ENCODE data around the gene CEP164. TPM values are rescaled to one million over a fixed set of nuclear protein-coding genes. Genes with fewer than 3 reads are reported as not detected.

The CEP164 gene
- total and polyA plus RNA-seq, 10 of the 15 experiments (the other 5 are each of a cell fraction or from before 2014, with no cell fraction given) = 4.2 to 31.2 (median 20.2) TPM

DNA sequence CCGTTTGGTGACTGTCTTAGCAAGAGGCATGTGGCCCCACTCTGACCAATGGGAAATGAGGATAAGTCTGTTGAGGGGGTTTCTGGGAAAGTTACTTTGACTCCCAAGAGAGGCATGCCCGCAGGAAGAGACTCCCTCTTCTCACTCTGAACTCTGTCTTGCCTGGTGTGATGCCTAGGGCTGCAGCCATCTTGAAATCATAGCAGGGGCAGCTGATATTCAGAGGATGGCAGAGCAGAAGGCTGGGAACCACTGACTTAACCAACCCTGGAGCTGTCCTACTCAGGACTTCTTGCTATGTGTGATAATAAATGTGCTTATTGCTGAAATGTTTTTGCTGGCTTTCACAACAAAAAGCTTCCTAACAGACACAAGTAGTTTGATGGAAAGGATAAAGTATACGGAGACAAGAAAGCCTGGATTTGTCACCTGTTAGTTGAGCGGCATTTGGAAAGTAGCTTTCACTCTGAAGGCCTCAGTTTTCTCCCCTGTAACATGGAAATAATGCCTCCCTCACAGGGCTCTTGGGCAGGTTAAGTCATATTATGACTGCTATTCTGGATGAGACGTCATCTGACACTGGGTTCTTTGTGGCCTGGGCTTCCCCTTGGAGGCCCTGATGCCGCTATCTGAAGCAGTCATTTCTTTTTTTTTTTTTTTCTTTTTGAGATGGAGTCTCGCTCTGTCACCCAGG is 128.5 kb downstream of the CEP164 start:
- WGBS (ENCODE audit: insufficient coverage, insufficient replicate concordance, low lambda C conversion rate, missing lambda C conversion rate) = 20% methylated on average over 6 of the region's 7 CpGs
- ATAC-seq (peak; percentile 74), DNase-seq (ENCODE audit: low read depth, low spot score) (peak; percentile 71), FAIRE-seq (peak; percentile 68)
- H4K20me1 ChIP-seq (ENCODE audit: control insufficient read depth, insufficient read depth) = no peaks in the 10 kb centered on the region
- H3K36me3 ChIP-seq (ENCODE audit: control insufficient read depth in 2 of 2, insufficient read depth in 2 of 2, low read length in 1 of 2) = no peaks in the 10 kb centered on the region
- intact Hi-C loops (cut with micrococcal nuclease; ENCODE audit: unreplicated experiment) (no loop called here), in situ Hi-C loops (cut with MboI) (no loop called here)
- no peaks in the 10 kb centered on the region for H3K27me3 ChIP-seq (replicated peaks in 1 of 2; ENCODE audit: control insufficient read depth in 2 of 2, insufficient read depth in 2 of 2, low read length in 1 of 2)
- ChIA-PET SMC1A (ENCODE audit: uncharacterized antibody, unreplicated experiment) (interaction anchor here (1.0 to 3.8 kb wide), 8 partner anchors 9 to 479 kb away, joined by 3 to 21 read pairs (median 5); no protein-coding TSS in a partner anchor), POLR2A (interaction anchor here (0.6 to 1.0 kb wide), 4 partner anchors 13 to 531 kb away, joined by 3 to 4 read pairs (median 4); no protein-coding TSS in a partner anchor), CTCF (interaction anchor here (0.6 to 5.7 kb wide), 9 partner anchors 12 to 365 kb away, joined by 3 to 39 read pairs (median 3); no protein-coding TSS in a partner anchor), RAD21 (ENCODE audit: unreplicated experiment) (interaction anchor here (0.7 to 2.6 kb wide), 10 partner anchors 21 to 540 kb away, joined by 3 to 22 read pairs (median 4); no protein-coding TSS in a partner anchor)
- H3K79me2 ChIP-seq (ENCODE audit: control insufficient read depth, insufficient read depth, low read length) = no peaks in the 10 kb centered on the region
- peak overlapping the region; percentile 61 for H3K4me2 ChIP-seq (ENCODE audit: control insufficient read depth, insufficient read depth)
- peak overlapping the region; percentile 42 for H2AFZ ChIP-seq (ENCODE audit: control insufficient read depth, low read depth, low read length)
- TSS peak; percentile 91 for BruUV-seq (replicated peaks)
- peaks cover 48% of the 10 kb centered on the region for H3K4me1 ChIP-seq (ENCODE audit: control insufficient read depth, insufficient read depth, low read length)
- H3K4me3 ChIP-seq = 0 out of 2 replicates have a peak overlapping the region, but pooled peaks have one; percentile 9
- peak overlapping the region; percentile 14; the same call in 1 of the 2 replicates for H3K9ac ChIP-seq (ENCODE audit: control insufficient read depth, insufficient read depth, low read length)
- H3K9me3 ChIP-seq (replicated peaks; ENCODE audit: control insufficient read depth, insufficient read depth, low read length) = peaks cover 3% of the 10 kb centered on the region; the same call in 2 of the 3 replicates
- H3K27ac ChIP-seq (ENCODE audit: control insufficient read depth, insufficient read depth) = peak overlapping the region; percentile 85
- TF ChIP-seq RCOR1 (conservative IDR thresholded peaks at IDR 0.05; ENCODE audit: low read depth, low read length) (no peak), PML (IDR thresholded peaks at IDR 0.05; ENCODE audit: low read length) (no peak), JUNB (IDR thresholded peaks at IDR 0.05) (peak; percentile 91), BMI1 (IDR thresholded peaks at IDR 0.05; ENCODE audit: borderline replicate concordance) (no peak; the same call in 1 of the 2 replicates), LARP7 (IDR thresholded peaks at IDR 0.05) (0 out of 2 replicates have a peak, but pooled peaks have one; percentile 50), KDM1A (IDR thresholded peaks at IDR 0.05; ENCODE audit: borderline replicate concordance) (no peak), CHD1 (IDR thresholded peaks at IDR 0.05; ENCODE audit: low read depth, low read length) (no peak), ASH2L (IDR thresholded peaks at IDR 0.05; ENCODE audit: borderline replicate concordance, low read depth) (no peak; the same call in 1 of the 2 replicates), CHD4 (IDR thresholded peaks at IDR 0.05) (no peak), STAT1 (conservative IDR thresholded peaks at IDR 0.05) (no peak), NBN (IDR thresholded peaks at IDR 0.05) (peak; percentile 92)
- TF ChIP-seq, protein P1, sequence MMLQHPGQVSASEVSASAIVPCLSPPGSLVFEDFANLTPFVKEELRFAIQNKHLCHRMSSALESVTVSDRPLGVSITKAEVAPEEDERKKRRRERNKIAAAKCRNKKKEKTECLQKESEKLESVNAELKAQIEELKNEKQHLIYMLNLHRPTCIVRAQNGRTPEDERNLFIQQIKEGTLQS (IDR thresholded peaks at IDR 0.05; ENCODE audit: borderline replicate concordance, extremely low read depth, low read depth, low read length) = no peak
- TF ChIP-seq, protein P2, sequence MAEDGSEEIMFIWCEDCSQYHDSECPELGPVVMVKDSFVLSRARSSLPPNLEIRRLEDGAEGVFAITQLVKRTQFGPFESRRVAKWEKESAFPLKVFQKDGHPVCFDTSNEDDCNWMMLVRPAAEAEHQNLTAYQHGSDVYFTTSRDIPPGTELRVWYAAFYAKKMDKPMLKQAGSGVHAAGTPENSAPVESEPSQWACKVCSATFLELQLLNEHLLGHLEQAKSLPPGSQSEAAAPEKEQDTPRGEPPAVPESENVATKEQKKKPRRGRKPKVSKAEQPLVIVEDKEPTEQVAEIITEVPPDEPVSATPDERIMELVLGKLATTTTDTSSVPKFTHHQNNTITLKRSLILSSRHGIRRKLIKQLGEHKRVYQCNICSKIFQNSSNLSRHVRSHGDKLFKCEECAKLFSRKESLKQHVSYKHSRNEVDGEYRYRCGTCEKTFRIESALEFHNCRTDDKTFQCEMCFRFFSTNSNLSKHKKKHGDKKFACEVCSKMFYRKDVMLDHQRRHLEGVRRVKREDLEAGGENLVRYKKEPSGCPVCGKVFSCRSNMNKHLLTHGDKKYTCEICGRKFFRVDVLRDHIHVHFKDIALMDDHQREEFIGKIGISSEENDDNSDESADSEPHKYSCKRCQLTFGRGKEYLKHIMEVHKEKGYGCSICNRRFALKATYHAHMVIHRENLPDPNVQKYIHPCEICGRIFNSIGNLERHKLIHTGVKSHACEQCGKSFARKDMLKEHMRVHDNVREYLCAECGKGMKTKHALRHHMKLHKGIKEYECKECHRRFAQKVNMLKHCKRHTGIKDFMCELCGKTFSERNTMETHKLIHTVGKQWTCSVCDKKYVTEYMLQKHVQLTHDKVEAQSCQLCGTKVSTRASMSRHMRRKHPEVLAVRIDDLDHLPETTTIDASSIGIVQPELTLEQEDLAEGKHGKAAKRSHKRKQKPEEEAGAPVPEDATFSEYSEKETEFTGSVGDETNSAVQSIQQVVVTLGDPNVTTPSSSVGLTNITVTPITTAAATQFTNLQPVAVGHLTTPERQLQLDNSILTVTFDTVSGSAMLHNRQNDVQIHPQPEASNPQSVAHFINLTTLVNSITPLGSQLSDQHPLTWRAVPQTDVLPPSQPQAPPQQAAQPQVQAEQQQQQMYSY (CRISPR knock-in tag; IDR thresholded peaks at IDR 0.05) = no peak
- TF ChIP-seq, protein P3, sequence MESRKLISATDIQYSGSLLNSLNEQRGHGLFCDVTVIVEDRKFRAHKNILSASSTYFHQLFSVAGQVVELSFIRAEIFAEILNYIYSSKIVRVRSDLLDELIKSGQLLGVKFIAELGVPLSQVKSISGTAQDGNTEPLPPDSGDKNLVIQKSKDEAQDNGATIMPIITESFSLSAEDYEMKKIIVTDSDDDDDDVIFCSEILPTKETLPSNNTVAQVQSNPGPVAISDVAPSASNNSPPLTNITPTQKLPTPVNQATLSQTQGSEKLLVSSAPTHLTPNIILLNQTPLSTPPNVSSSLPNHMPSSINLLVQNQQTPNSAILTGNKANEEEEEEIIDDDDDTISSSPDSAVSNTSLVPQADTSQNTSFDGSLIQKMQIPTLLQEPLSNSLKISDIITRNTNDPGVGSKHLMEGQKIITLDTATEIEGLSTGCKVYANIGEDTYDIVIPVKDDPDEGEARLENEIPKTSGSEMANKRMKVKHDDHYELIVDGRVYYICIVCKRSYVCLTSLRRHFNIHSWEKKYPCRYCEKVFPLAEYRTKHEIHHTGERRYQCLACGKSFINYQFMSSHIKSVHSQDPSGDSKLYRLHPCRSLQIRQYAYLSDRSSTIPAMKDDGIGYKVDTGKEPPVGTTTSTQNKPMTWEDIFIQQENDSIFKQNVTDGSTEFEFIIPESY (IDR thresholded peaks at IDR 0.05) = no peak
- TF ChIP-seq, protein P4, sequence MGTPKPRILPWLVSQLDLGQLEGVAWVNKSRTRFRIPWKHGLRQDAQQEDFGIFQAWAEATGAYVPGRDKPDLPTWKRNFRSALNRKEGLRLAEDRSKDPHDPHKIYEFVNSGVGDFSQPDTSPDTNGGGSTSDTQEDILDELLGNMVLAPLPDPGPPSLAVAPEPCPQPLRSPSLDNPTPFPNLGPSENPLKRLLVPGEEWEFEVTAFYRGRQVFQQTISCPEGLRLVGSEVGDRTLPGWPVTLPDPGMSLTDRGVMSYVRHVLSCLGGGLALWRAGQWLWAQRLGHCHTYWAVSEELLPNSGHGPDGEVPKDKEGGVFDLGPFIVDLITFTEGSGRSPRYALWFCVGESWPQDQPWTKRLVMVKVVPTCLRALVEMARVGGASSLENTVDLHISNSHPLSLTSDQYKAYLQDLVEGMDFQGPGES (IDR thresholded peaks at IDR 0.05) = no peak

All from GM12878 (cell line).